Upper lobe of right lung (tissue), 1 donor: ENCODE measurements around the gene GATD1. TPM values are rescaled to one million over a fixed set of nuclear protein-coding genes. Genes with fewer than 3 reads are reported as not detected.

Experiments
- ATAC-seq: fragments of 200-7000 bp; cut with Tn5 transposase; one replicate; pipeline ENCODE4 v1.9.1; 2020; ENCODE audit warnings: mild to moderate bottlenecking, moderate library complexity
- DNase-seq: peaks from one replicate; pipeline ENCODE4 v3.0.0-alpha.2; 2020
- H3K27ac ChIP-seq: fragments of 200-600 bp; one replicate; pipeline ENCODE4 v1.8.0; 2022
- H3K27me3 ChIP-seq: fragments of 200-600 bp; one replicate; pipeline ENCODE4 v1.8.0; 2022; ENCODE audit warnings: mild to moderate bottlenecking
- H3K36me3 ChIP-seq: fragments of 200-600 bp; one replicate; pipeline ENCODE4 v1.8.0; 2022
- H3K4me1 ChIP-seq: fragments of 200-600 bp; one replicate; pipeline ENCODE4 v1.8.0; 2022
- H3K4me3 ChIP-seq: fragments of 200-600 bp; one replicate; pipeline ENCODE4 v1.8.0; 2022; ENCODE audit warnings: mild to moderate bottlenecking
- H3K9me3 ChIP-seq: fragments of 200-600 bp; one replicate; pipeline ENCODE4 v1.8.0; 2022
- intact Hi-C: fragments of 100-400 bp; cut with DNase I; formaldehyde crosslinking; loops from one replicate; pipeline ENCODE4 v1.11.0; 2022
- total RNA-seq: library from RNA; stranded (reverse); fragmentation: NEBNext Ultra II Directional; extraction: Animal tissue kit (Norgen Biotek cat#: 25700); gene quantifications from one replicate; pipeline ENCODE4 v1.2.1, GENCODE V29; 2021
- TF ChIP-seq, protein P1 (sequence below): fragments of 200-600 bp; IDR thresholded peaks from one replicate; pipeline ENCODE4 v1.8.0; 2022; ENCODE audit warnings: antibody characterized with exemption
- donor health status: DM: no; HTN: yes; CAD: no; lungs with severe emphysema.

GATD1 gene
- total RNA-seq, 1 donor from 2014 or later: 62.5 TPM

DNA sequence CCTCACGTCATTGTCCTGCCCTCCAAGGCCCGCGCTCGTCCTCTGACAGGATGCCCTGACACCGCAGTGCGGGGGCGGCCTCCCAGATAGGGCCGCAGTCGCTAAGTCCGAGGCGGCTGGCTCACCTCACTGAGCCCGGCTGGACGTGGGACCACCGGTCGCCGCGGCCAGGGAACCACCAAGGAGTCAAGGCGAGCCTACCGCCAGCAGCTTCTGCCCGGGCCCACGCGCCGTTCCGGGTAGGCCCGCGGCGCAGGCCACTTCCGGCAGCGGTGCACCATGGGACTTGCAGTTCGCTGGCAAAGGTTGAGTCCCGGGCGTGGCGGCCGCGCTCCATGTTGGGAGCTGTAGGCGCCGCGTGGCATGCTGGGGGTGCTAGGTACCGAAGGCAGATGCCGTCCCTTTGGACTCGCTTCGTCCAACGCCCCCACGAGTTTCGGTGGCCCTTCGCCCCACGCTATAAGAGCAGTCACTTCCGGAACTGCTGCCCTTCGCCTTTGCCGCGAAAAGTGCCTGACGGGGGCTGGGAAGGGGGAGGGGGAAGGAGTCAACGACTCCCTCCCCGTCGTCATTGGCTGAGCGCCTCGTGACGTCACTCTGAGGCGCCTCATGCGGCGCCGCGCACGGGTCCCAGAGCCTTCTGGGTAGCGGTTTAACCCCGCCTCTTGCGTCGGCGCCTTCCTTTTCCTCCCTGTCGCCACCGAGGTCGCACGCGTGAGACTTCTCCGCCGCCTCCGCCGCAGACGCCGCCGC lies 32.2 kb upstream of the GATD1 start, which contains the start of gene RPLP2:
TSS of gene RPLP2 (plus strand) at position 681 of the 753 bp plus-strand sequence. CDS start 268 bp downstream, outside the sequence.
- Histone ChIP-seq H3K4me1 (peaks cover 31% of the 10 kb centered on the region), H3K4me3 (peak within 1 kb of the TSS; percentile 100), H3K27ac (peak within 1 kb of the TSS; percentile 97), H3K36me3 (peaks cover 32% of the 10 kb centered on the region), H3K9me3 (no peaks in the 10 kb centered on the region), H3K27me3 (no peaks in the 10 kb centered on the region)
- DNase-seq: peak; percentile 99
- TF ChIP-seq, protein P1, sequence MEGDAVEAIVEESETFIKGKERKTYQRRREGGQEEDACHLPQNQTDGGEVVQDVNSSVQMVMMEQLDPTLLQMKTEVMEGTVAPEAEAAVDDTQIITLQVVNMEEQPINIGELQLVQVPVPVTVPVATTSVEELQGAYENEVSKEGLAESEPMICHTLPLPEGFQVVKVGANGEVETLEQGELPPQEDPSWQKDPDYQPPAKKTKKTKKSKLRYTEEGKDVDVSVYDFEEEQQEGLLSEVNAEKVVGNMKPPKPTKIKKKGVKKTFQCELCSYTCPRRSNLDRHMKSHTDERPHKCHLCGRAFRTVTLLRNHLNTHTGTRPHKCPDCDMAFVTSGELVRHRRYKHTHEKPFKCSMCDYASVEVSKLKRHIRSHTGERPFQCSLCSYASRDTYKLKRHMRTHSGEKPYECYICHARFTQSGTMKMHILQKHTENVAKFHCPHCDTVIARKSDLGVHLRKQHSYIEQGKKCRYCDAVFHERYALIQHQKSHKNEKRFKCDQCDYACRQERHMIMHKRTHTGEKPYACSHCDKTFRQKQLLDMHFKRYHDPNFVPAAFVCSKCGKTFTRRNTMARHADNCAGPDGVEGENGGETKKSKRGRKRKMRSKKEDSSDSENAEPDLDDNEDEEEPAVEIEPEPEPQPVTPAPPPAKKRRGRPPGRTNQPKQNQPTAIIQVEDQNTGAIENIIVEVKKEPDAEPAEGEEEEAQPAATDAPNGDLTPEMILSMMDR: no peak
- ATAC-seq: peak; percentile 92
- intact Hi-C loops: no loop called here

DNA sequence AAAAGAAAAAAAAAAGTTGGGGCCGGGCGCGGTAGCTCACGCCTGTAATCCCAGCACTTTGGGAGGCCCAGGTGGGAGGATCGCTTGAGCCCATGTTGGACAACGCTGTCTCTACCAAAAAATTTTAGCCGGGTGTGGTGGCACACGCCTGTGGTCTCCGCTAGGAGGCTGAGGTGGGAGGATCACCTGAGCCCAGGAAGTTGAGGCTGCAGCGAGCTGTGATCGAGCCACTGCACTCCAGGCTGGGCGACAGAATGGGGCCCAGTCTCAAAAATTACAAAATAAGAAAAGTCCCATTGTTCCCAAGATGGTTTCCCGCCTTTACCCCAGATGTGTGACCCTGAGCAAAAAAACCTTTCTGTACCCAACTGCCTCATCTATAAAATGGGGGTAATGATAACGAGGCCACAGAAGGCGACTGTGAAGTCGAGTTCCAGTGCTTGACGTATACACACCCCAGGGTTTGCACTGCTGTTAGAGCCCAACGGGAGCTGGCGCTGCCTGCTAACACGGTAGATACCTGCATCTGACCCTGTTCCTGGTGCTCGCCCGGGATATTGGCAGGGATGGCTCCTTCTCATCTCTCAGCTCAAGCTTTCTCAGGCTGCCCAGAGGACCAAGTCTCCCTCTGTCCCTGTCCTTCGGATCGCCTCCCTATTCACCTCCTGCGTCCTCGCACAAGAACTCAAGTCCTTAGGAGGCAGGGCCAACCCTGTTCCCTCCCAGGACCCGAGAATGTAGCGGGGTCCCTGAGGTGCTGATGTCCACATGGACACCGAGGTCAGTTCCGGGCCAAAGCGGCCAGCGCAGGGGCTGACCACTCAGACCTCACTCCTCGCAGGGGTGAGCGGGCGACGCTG lies 31.4 kb upstream of the GATD1 start:
- Histone ChIP-seq H3K9me3 (no peaks in the 10 kb centered on the region), H3K27ac (peak overlapping the region; percentile 97), H3K27me3 (no peaks in the 10 kb centered on the region), H3K4me1 (peaks cover 38% of the 10 kb centered on the region), H3K36me3 (peaks cover 27% of the 10 kb centered on the region), H3K4me3 (peak overlapping the region; percentile 100)
- TF ChIP-seq, protein P1: no peak
- DNase-seq (no peak), ATAC-seq (no peak)
- intact Hi-C loops: no loop called here

DNA sequence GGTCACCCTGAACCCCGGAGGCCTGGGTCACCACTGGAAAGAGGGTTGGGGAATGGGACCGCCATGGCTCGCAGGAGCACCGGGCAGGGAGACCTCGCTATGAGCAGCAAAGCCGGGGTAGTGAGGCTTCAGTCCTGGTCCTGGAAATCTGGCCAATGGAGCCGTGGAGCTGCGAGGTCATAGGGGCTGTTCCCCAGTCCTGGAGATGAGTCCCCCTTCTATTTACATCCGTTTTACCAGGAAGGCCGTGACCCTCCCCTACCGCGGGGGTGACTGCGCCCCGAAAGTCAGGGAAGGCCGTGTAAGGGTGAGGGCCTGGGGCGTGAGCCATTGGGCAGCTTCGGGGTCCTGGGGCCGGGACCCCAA lies 27.3 kb upstream of the GATD1 start:
- no peak for ATAC-seq
- H3K4me1 ChIP-seq: peaks cover 23% of the 10 kb centered on the region
- no peaks in the 10 kb centered on the region for H3K9me3 ChIP-seq
- H3K27me3 ChIP-seq: no peaks in the 10 kb centered on the region
- H3K4me3 ChIP-seq: peak overlapping the region; percentile 68
- TF ChIP-seq, protein P1: no peak
- intact Hi-C loops: no loop called here
- no peaks in the 10 kb centered on the region for H3K36me3 ChIP-seq
- no peak for DNase-seq
- peak overlapping the region; percentile 93 for H3K27ac ChIP-seq

DNA sequence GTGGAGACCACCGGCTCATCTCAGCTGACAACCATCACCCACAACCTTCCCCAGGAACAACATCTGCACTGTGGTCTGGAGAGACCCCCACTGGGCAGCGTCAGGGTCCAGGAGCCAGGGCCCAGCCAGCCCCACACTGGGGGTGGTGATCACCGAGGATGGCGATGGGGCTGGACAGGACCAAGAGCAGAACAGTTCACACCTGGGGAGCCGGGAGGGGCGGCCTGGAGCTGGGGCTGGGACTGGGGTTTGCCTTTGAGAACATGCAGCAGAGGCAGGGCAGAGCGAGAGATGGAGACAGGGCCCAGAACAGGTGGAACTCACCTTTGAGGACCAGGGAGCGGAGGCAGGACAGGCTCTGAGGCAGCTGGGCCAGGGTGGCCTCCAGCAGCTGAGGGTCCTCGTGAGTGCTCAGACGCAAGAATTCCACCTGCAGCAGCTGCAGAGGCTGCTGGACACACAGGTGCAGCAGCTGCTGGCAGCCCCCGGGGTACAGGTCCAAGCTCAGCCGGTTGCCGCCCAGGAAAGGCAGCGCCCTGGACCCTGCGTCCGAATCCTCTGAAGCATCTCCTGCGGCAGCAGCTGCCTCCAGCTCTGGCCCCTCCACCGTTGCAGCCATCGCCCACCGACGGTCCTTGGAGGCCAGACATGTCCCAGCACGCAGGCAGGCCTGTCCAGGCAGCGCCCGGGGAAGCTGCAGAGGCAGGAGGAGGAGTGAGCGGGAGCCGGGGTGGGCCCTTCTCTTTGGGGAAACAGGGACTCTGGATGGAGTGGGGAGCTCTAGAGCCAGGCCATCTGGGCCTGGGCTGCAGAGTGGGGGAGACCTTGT lies 26.7 kb upstream of the GATD1 start:
- Histone ChIP-seq H3K4me3 (peak overlapping the region; percentile 68), H3K27me3 (no peaks in the 10 kb centered on the region), H3K36me3 (no peaks in the 10 kb centered on the region), H3K27ac (no peak overlapping the region), H3K4me1 (peaks cover 23% of the 10 kb centered on the region), H3K9me3 (no peaks in the 10 kb centered on the region)
- DNase-seq (no peak), ATAC-seq (no peak)
- TF ChIP-seq, protein P1: no peak
- intact Hi-C loops: no loop called here

DNA sequence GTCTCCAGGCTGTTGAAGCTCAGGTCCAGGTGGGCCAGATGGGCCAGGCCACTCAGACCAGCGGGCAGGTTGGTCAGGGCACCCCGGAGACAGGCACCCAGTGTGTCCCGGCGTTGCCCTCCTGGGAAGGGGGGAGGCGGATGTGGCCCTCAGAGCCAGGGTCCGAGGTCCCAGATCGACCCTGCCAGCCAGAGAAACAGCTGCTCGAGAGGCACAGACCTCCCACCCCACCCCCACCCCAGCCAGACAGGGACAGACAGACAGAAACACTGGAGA lies 26.1 kb upstream of the GATD1 start:
- TF ChIP-seq, protein P1: no peak
- no peak overlapping the region for H3K27ac ChIP-seq
- no peaks in the 10 kb centered on the region for H3K36me3 ChIP-seq
- no peaks in the 10 kb centered on the region for H3K27me3 ChIP-seq
- H3K4me1 ChIP-seq: peaks cover 19% of the 10 kb centered on the region
- intact Hi-C loops: no loop called here
- no peak for ATAC-seq
- no peak for DNase-seq
- H3K9me3 ChIP-seq: no peaks in the 10 kb centered on the region
- no peak overlapping the region for H3K4me3 ChIP-seq
